GM12891 (cell line): ENCODE measurements around the gene SIL1.

Source experiments
- PAX5 ChIP-seq: IDR thresholded peaks from 2 replicates; pipeline ENCODE4 v1.6.1; 2011; ENCODE audit warnings: low read length, moderate library complexity, mild to moderate bottlenecking; ENCODE audit not compliant: insufficient read depth, severe bottlenecking
- POLR2A ChIP-seq: IDR thresholded peaks from 2 replicates; pipeline ENCODE4 v1.6.1; 2011; ENCODE audit warnings: low read depth, low read length, control low read depth
- POLR2AphosphoS5 ChIP-seq: IDR thresholded peaks from 2 replicates; pipeline ENCODE4 v1.6.1; 2011; ENCODE audit warnings: low read depth, low read length, control low read depth
- POU2F2 ChIP-seq: IDR thresholded peaks from 2 replicates; pipeline ENCODE4 v1.6.1; 2011; ENCODE audit warnings: low read depth, mild to moderate bottlenecking, control low read depth, low read length, moderate library complexity
- SPI1 ChIP-seq: IDR thresholded peaks from 2 replicates; pipeline ENCODE4 v1.6.1; 2011; ENCODE audit warnings: low read depth, low read length, control low read depth
- TAF1 ChIP-seq: IDR thresholded peaks from 2 replicates; pipeline ENCODE4 v1.6.1; 2011; ENCODE audit warnings: low read depth, low read length, control low read depth

- TF ChIP-seq POLR2AphosphoS5: no peak
- TF ChIP-seq POLR2A: no peak
- no peak for TF ChIP-seq TAF1
- no peak for TF ChIP-seq SPI1
- no peak for TF ChIP-seq PAX5
- TF ChIP-seq POU2F2: no peak
Observed at GRCh38 chr5:139186752-139187326, 11.3 kb downstream of the SIL1 start.
